ENCODE measurements around the gene MAN1A1.

DNA sequence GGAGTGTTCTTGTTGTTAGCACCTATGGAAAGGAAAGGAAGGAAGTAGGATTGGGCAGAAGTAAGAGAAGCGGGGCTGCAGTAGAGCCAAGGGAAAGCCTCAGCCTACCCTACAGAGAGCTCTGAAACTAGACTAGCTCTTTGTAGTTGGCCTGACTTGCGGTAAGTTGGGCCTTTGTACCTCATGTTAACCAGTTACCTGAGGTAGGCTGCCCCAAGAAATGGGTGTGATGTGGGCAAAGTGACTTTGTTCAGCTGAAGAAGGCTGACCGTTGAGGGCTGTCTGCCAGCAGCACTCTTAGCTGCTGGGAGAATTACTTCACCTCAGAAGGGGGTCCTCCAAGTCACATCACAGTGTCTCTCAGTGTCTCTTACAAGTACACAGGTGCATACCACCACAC lies 216.2 kb downstream of the MAN1A1 start:
- no peak for TF ChIP-seq CTCF (IDR thresholded peaks at IDR 0.05)
- no peak for TF ChIP-seq POLR2A (IDR thresholded peaks at IDR 0.05)

All from body of pancreas (tissue), 4 donors.